Measurements from ENCODE around the gene PLEKHO2. TPM values are rescaled to one million over a fixed set of nuclear protein-coding genes. Genes with fewer than 3 reads are reported as not detected.

Gene PLEKHO2
- total and polyA plus RNA-seq, 2 of the 8 experiments (the other 6 are each of a cell fraction or from before 2014, with no cell fraction given), result 16.9 to 20.1 TPM

GRCh38 chr15:64875641-64876223, 34.0 kb downstream of the PLEKHO2 start:
- no peak for DNase-seq (ENCODE audit: low read depth in 1 of 2, low spot score in 2 of 2)
- H3K56ac ChIP-seq (replicated peaks; ENCODE audit: insufficient read length, low read depth, low read length), result no peak overlapping the region
- H3K18ac ChIP-seq (ENCODE audit: extremely low read depth, low read length), result no peak overlapping the region
- FAIRE-seq, result no peak
- H3K79me2 ChIP-seq (ENCODE audit: control insufficient read depth in 1 of 2, insufficient read depth in 2 of 2, low read length in 2 of 2), result no peaks in the 10 kb centered on the region
- no peak overlapping the region for H2AK5ac ChIP-seq (ENCODE audit: low read depth, low read length)
- no peak overlapping the region for H2BK15ac ChIP-seq (ENCODE audit: low read length)
- no peak overlapping the region for H4K8ac ChIP-seq (ENCODE audit: extremely low read depth, insufficient read depth, low read length)
- WGBS, 2 experiments (ENCODE audit: extremely low coverage in 1 of 2, insufficient coverage in 1 of 2, insufficient read length in 1 of 2, insufficient replicate concordance in 2 of 2, low coverage in 1 of 2, low lambda C conversion rate in 2 of 2, missing lambda C conversion rate in 1 of 2), result 77% methylated on average over 3 of the region's 3 CpGs; no CpG with 5 or more reads in 1 of the 2 experiments
- H3K14ac ChIP-seq (ENCODE audit: insufficient read length), result no peak overlapping the region
- no peaks in the 10 kb centered on the region for H3K9me3 ChIP-seq (ENCODE audit: insufficient read depth in 2 of 2, low read depth in 1 of 2, low read length in 1 of 2)
- no peaks in the 10 kb centered on the region for H3K36me3 ChIP-seq (ENCODE audit: control insufficient read depth in 2 of 4, insufficient read depth in 4 of 4, low read length in 3 of 4)
- no peaks in the 10 kb centered on the region for H3K23me2 ChIP-seq (ENCODE audit: low read depth, low read length)
- H3K4me2 ChIP-seq (ENCODE audit: insufficient read depth in 1 of 2, low read depth in 2 of 2, low read length in 2 of 2), result peak overlapping the region in 1 of 2 experiments; percentile 58; a peak in 1 of 4 replicates
- no peak overlapping the region for H2BK120ac ChIP-seq (replicated peaks; ENCODE audit: low read depth, low read length)
- H2BK12ac ChIP-seq (ENCODE audit: low read depth, low read length), result peak overlapping the region; percentile 75; the same call in 1 of the 2 replicates
- no peak overlapping the region for H4K91ac ChIP-seq (replicated peaks; ENCODE audit: insufficient read length, low read length)
- no peak overlapping the region for H3K23ac ChIP-seq (ENCODE audit: insufficient read length)
- ChIA-PET POLR2A (ENCODE audit: partially characterized antibody) (interaction anchor here (0.5 to 3.7 kb wide), 10 partner anchors 7 to 175 kb away, joined by 3 to 18 read pairs (median 5); partner anchors contain the start of gene PIF1), CTCF (ENCODE audit: partially characterized antibody) (interaction anchor here (1.1 to 2.9 kb wide), 2 partner anchors 18 to 148 kb away, joined by 3 to 11 read pairs; no protein-coding TSS in a partner anchor)
- no peak overlapping the region for H3K27ac ChIP-seq (ENCODE audit: low read depth, low read length)
- no peak overlapping the region; the same call in 1 of the 2 replicates for H2BK5ac ChIP-seq (ENCODE audit: low read depth, low read length)
- no peak overlapping the region for H4K5ac ChIP-seq (ENCODE audit: insufficient read length, low read depth, low read length)
- no peak overlapping the region for H2AFZ ChIP-seq (ENCODE audit: low read length)
- H3K9ac ChIP-seq (replicated peaks in 1 of 4; ENCODE audit: extremely low read depth in 1 of 4, low read depth in 3 of 4, low read length in 3 of 4), result no peak overlapping the region
- no peak overlapping the region for H3K4me3 ChIP-seq (ENCODE audit: extremely low read depth in 1 of 4, insufficient read depth in 2 of 4, low read depth in 3 of 4, low read length in 4 of 4)
- H3K4ac ChIP-seq (replicated peaks; ENCODE audit: insufficient read length, low read depth, low read length), result no peak overlapping the region
- peak overlapping the region; percentile 62; the same call in 1 of the 2 replicates for H2BK20ac ChIP-seq (ENCODE audit: low read length)
- no peaks in the 10 kb centered on the region for H3K27me3 ChIP-seq (replicated peaks in 1 of 4; ENCODE audit: control insufficient read depth in 3 of 4, extremely low read depth in 1 of 4, insufficient read depth in 3 of 4, low read length in 3 of 4)
- no peaks in the 10 kb centered on the region for H4K20me1 ChIP-seq (replicated peaks in 1 of 2; ENCODE audit: control insufficient read depth in 1 of 2, insufficient read depth in 2 of 2, low read length in 2 of 2)
- no peaks in the 10 kb centered on the region for H3K79me1 ChIP-seq (ENCODE audit: low read depth, low read length)
- peaks cover 6 to 20% (median 10%) of the 10 kb centered on the region in 4 experiments for H3K4me1 ChIP-seq (replicated peaks in 1 of 4; ENCODE audit: control insufficient read depth in 3 of 4, insufficient read depth in 4 of 4, low read length in 3 of 4)
- no peak for TF ChIP-seq GABPA (IDR thresholded peaks at IDR 0.05; ENCODE audit: borderline replicate concordance, insufficient read depth, low read length)
- no peak for TF ChIP-seq E2F6 (IDR thresholded peaks at IDR 0.05)

All from H1 (cell line).